OCI-LY3 (cell line): ENCODE results near the gene ACOXL.
A peak's percentile ranks its signal among the peaks of the same experiment; 100 is the strongest.

Source experiments
- H2AFZ ChIP-seq: fragments of 200-600, 300-600 bp; shearing (Covaris generic); 2 replicates; pipeline ENCODE4 v1.6.0; 2014; ENCODE audit warnings: antibody characterized with exemption, low read depth, low read length
- H3K27ac ChIP-seq: fragments of 200-600, 300-600 bp; sonication (generic); 2 replicates; pipeline ENCODE4 v1.5.1; 2014; ENCODE audit warnings: mild to moderate bottlenecking, low read length, moderate library complexity, mixed read lengths
- H3K27me3 ChIP-seq: fragments of 200-600, 300-600 bp; sonication (generic); 2 replicates; pipeline ENCODE4 v1.6.1; 2014; ENCODE audit warnings: low read depth, low read length, mixed read lengths
- H3K36me3 ChIP-seq: fragments of 200-600, 300-600 bp; sonication (generic); replicated peaks from 2 replicates; pipeline ENCODE3; 2014; ENCODE audit warnings: low read depth, low read length, mixed read lengths
- H3K4me1 ChIP-seq: fragments of 300-600, 200-600 bp; sonication (generic); 2 replicates; pipeline ENCODE4 v1.6.1; 2014; ENCODE audit warnings: low read length, mixed read lengths
- H3K4me2 ChIP-seq: fragments of 200-600, 300-600 bp; sonication (generic); 2 replicates; pipeline ENCODE4 v1.6.1; 2014; ENCODE audit warnings: low read length, mixed read lengths
- H3K4me3 ChIP-seq: fragments of 300-600, 200-600 bp; sonication (generic); 2 replicates; pipeline ENCODE4 v1.5.1; 2014; ENCODE audit warnings: antibody characterized with exemption, mild to moderate bottlenecking, low read length, moderate library complexity
- H3K79me2 ChIP-seq: fragments of 300-600, 200-600 bp; shearing (Covaris generic); 2 replicates; pipeline ENCODE4 v1.6.1; 2014; ENCODE audit warnings: mild to moderate bottlenecking, low read length, mixed read lengths
- H3K9ac ChIP-seq: fragments of 300-600, 200-600 bp; shearing (Covaris generic); 2 replicates; pipeline ENCODE4 v1.6.0; 2014; ENCODE audit warnings: mild to moderate bottlenecking, low read length, moderate library complexity
- H3K9me3 ChIP-seq: fragments of 200-600, 300-600 bp; shearing (Covaris generic); 2 replicates; pipeline ENCODE4 v1.6.1; 2014; ENCODE audit warnings: low read length, mixed read lengths; ENCODE audit not compliant: insufficient read depth
- H4K20me1 ChIP-seq: fragments of 200-600, 300-600 bp; sonication (generic); 2 replicates; pipeline ENCODE4 v1.6.1; 2016; ENCODE audit warnings: low read length, mixed read lengths; ENCODE audit not compliant: insufficient read depth
- CTCF ChIP-seq: fragments of 200-600, 300-600 bp; sonication (generic); IDR thresholded peaks from 2 replicates; pipeline ENCODE4 v1.5.1; 2014; ENCODE audit warnings: antibody characterized with exemption, low read length, low read depth
- EZH2phosphoT487 ChIP-seq: fragments of 200-600 bp; shearing (Covaris generic); IDR thresholded peaks from 2 replicates; pipeline ENCODE4 v1.6.1; 2018; ENCODE audit warnings: antibody characterized with exemption, mixed run types, low read depth

Gene ACOXL

GRCh38 chr2:110799376-110799775 lies 67.0 kb downstream of the ACOXL start:
- Histone ChIP-seq H3K27ac (no peak overlapping the region), H3K36me3 (peaks cover 3% of the 10 kb centered on the region), H3K9ac (no peak overlapping the region), H3K27me3 (peaks cover 96% of the 10 kb centered on the region), H3K79me2 (no peaks in the 10 kb centered on the region), H2AFZ (no peak overlapping the region), H3K4me2 (no peak overlapping the region), H3K9me3 (peaks cover 4% of the 10 kb centered on the region; the same call in 1 of the 2 replicates), H3K4me1 (peaks cover 7% of the 10 kb centered on the region), H3K4me3 (no peak overlapping the region), H4K20me1 (no peaks in the 10 kb centered on the region)
- TF ChIP-seq CTCF (no peak), EZH2phosphoT487 (no peak)

GRCh38 chr2:110800611-110801402 lies 68.4 kb downstream of the ACOXL start:
- Histone ChIP-seq H3K36me3 (peaks cover 4% of the 10 kb centered on the region), H3K4me1 (peaks cover 19% of the 10 kb centered on the region), H2AFZ (no peak overlapping the region), H3K9me3 (peaks cover 6% of the 10 kb centered on the region; the same call in 1 of the 2 replicates), H3K4me2 (no peak overlapping the region), H4K20me1 (no peaks in the 10 kb centered on the region), H3K9ac (no peak overlapping the region), H3K79me2 (no peaks in the 10 kb centered on the region), H3K27ac (no peak overlapping the region), H3K27me3 (peaks cover 92% of the 10 kb centered on the region), H3K4me3 (no peak overlapping the region)
- no peak for TF ChIP-seq CTCF
- no peak for TF ChIP-seq EZH2phosphoT487

GRCh38 chr2:110802208-110802932 lies 70.0 kb downstream of the ACOXL start:
- H3K36me3 ChIP-seq: peaks cover 4% of the 10 kb centered on the region
- no peak overlapping the region for H3K4me2 ChIP-seq
- peaks cover 92% of the 10 kb centered on the region for H3K27me3 ChIP-seq
- H3K4me1 ChIP-seq: peaks cover 24% of the 10 kb centered on the region
- TF ChIP-seq CTCF: no peak
- TF ChIP-seq EZH2phosphoT487: no peak
- H3K9me3 ChIP-seq: peaks cover 6% of the 10 kb centered on the region; the same call in 1 of the 2 replicates
- H3K9ac ChIP-seq: no peak overlapping the region
- peaks cover 5% of the 10 kb centered on the region; the same call in 1 of the 2 replicates for H4K20me1 ChIP-seq
- H3K27ac ChIP-seq: no peak overlapping the region
- no peaks in the 10 kb centered on the region for H3K79me2 ChIP-seq
- no peak overlapping the region for H2AFZ ChIP-seq
- no peak overlapping the region for H3K4me3 ChIP-seq

- peaks cover 32% of the 10 kb centered on the region for H3K4me1 ChIP-seq
- peaks cover 6% of the 10 kb centered on the region; the same call in 1 of the 2 replicates for H3K9me3 ChIP-seq
- H3K27me3 ChIP-seq: peaks cover 95% of the 10 kb centered on the region
- TF ChIP-seq CTCF (no peak), EZH2phosphoT487 (no peak)
- H3K4me2 ChIP-seq: peak overlapping the region; percentile 67
- H3K79me2 ChIP-seq: no peaks in the 10 kb centered on the region
- peaks cover 11% of the 10 kb centered on the region; the same call in 1 of the 2 replicates for H4K20me1 ChIP-seq
- H3K4me3 ChIP-seq: peak overlapping the region; percentile 30; the same call in 1 of the 2 replicates
- no peak overlapping the region for H2AFZ ChIP-seq
- no peak overlapping the region for H3K9ac ChIP-seq
- H3K27ac ChIP-seq: no peak overlapping the region
- H3K36me3 ChIP-seq: peaks cover 4% of the 10 kb centered on the region
These were observed 72.1 kb downstream of the ACOXL start for GRCh38 chr2:110804433-110804832.
